ENCODE data around the gene PGBD1. TPM values are rescaled to one million over a fixed set of nuclear protein-coding genes. Genes with fewer than 3 reads are reported as not detected.
A peak's percentile ranks its signal among the peaks of the same experiment; 100 is the strongest.
"Not testable (repeated sequence)": the region's sequence is repeated elsewhere in the genome, so short reads cannot be mapped to it uniquely, and the experiment has no call there.

The PGBD1 gene
- total RNA-seq, 1 donor = 5.6 TPM

GRCh38 chr6:28295326-28295725 is 14.0 kb downstream of the PGBD1 start:
- H3K4me3 ChIP-seq (ENCODE audit: low read depth, low read length) = no peak overlapping the region
- DNase-seq (ENCODE audit: low read depth) = no peak
- no peak for TF ChIP-seq CTCF (IDR thresholded peaks at IDR 0.05; ENCODE audit: insufficient read depth, low read depth, low read length)

- TF ChIP-seq CTCF (IDR thresholded peaks at IDR 0.05; ENCODE audit: insufficient read depth, low read depth, low read length) = no peak
- H3K4me3 ChIP-seq (ENCODE audit: low read depth, low read length) = no peak overlapping the region
- DNase-seq (ENCODE audit: low read depth) = no peak
These were observed 15.2 kb downstream of the PGBD1 start for GRCh38 chr6:28296520-28297060.

- no peak overlapping the region for H3K4me3 ChIP-seq (ENCODE audit: low read depth, low read length)
- no peak for DNase-seq (ENCODE audit: low read depth)
- no peak for TF ChIP-seq CTCF (IDR thresholded peaks at IDR 0.05; ENCODE audit: insufficient read depth, low read depth, low read length)
These were observed 22.2 kb downstream of the PGBD1 start for GRCh38 chr6:28303570-28303969.

GRCh38 chr6:28306363-28306762 is 25.0 kb downstream of the PGBD1 start:
- H3K4me3 ChIP-seq (ENCODE audit: low read depth, low read length); DNase-seq (ENCODE audit: low read depth): not testable (repeated sequence)

GRCh38 chr6:28311139-28311823 is 29.9 kb downstream of the PGBD1 start:
- peak; percentile 19 for DNase-seq (ENCODE audit: low read depth)
- no peak overlapping the region for H3K4me3 ChIP-seq (ENCODE audit: low read depth, low read length)
- TF ChIP-seq CTCF (IDR thresholded peaks at IDR 0.05; ENCODE audit: insufficient read depth, low read depth, low read length) = no peak

- TF ChIP-seq CTCF (IDR thresholded peaks at IDR 0.05; ENCODE audit: insufficient read depth, low read depth, low read length) = no peak
- H3K4me3 ChIP-seq (ENCODE audit: low read depth, low read length) = no peak overlapping the region
- DNase-seq (ENCODE audit: low read depth) = no peak
These were observed 31.6 kb downstream of the PGBD1 start for GRCh38 chr6:28312939-28313338.

- no peak for TF ChIP-seq CTCF (IDR thresholded peaks at IDR 0.05; ENCODE audit: insufficient read depth, low read depth, low read length)
- no peak overlapping the region for H3K4me3 ChIP-seq (ENCODE audit: low read depth, low read length)
- no peak for DNase-seq (ENCODE audit: low read depth)
These were observed 34.3 kb downstream of the PGBD1 start for GRCh38 chr6:28315628-28316027.

- not testable (repeated sequence) for DNase-seq (ENCODE audit: low read depth); H3K4me3 ChIP-seq (ENCODE audit: low read depth, low read length)
These were observed 36.5 kb downstream of the PGBD1 start for GRCh38 chr6:28317866-28318265.

Data from fibroblast of villous mesenchyme (primary cell).